NCI-H146 treated with DMSO at 0.1 percent for 48 hours (cell line): Measurements from ENCODE around the gene UTS2R.

ENCODE experiments used
- DNase-seq: peaks from one replicate; lab custom pipeline; 2025; ENCODE audit not compliant: unreplicated experiment; lab: John Stamatoyannopoulos, UW

The UTS2R gene

GRCh38 chr17:82388223-82388921, 16.8 kb downstream of the UTS2R start:
- no peak for DNase-seq

DNA sequence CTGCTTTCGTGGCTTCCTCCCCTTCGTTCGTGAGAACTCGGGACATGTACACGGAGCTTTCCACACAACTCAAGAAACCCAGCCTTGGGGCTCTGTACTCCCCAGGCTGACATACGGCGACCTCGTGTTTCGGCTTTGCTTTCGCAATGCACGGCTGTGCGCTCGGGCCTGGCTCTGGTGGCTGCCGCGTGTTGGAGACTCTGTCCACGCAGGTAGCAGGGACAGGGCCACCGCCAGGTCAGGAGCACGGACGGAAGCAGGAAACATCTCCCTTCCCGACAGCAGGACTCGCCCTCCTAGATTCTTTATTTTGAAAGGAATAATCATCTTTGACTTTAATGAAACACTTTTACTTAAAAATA, 17.3 kb downstream of the UTS2R start:
- no peak for DNase-seq

- no peak for DNase-seq
Observed at GRCh38 chr17:82389379-82389778, 17.8 kb downstream of the UTS2R start.

GRCh38 chr17:82390015-82390859, 18.7 kb downstream of the UTS2R start:
- DNase-seq: no peak

- DNase-seq: no peak
Observed at GRCh38 chr17:82390860-82391435, 19.4 kb downstream of the UTS2R start.

DNA sequence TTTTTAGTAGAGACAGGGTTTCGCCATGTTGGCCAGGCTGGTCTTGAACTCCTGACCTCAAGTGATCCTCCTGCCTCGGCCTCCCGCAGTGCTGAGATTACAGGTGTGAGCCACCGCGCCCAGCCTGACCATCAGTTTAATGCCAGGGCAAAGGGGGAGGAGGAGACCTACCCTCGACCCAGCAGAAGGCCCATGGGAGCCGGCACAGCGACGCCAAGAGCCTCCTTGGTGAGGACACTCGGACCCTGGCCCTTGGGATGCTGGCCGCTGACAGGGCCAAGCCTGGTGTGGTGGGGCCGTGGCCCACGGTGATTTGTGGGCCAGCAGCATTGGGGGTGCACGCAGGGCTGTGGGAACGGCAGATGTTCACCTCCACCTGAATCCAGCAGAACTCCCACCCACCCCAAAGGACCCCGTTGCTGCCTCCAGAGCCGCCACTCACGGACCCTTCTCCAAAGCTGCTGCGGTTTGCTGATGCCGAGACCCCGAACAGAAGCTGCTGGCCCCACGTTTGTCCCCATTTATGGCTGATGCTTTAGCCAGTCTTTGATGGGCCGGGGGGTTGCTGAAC, 20.0 kb downstream of the UTS2R start:
- DNase-seq: no peak

- DNase-seq: no peak
Observed at GRCh38 chr17:82392209-82392920, 20.8 kb downstream of the UTS2R start.

GRCh38 chr17:82392941-82393340, 21.4 kb downstream of the UTS2R start:
- no peak for DNase-seq

DNA sequence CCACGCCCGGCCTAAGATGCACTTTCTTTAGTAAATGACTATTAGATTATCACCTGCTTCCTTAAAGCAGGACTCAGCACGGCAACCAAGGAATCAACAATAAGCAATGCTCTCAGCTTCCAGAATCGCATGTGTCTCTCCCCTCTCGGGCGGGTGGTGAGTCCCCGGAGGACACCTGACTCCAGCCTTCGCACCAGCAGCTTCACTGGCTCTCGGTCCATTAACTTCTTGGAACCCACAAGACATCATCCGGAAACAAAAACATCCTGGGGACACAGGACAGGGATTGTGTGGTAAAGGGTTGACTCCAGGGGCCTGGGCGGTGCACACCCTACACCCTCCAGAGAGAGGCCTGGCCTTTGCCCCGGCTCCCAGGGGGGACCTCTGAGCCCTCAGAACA, 22.7 kb downstream of the UTS2R start:
- no peak for DNase-seq

DNA sequence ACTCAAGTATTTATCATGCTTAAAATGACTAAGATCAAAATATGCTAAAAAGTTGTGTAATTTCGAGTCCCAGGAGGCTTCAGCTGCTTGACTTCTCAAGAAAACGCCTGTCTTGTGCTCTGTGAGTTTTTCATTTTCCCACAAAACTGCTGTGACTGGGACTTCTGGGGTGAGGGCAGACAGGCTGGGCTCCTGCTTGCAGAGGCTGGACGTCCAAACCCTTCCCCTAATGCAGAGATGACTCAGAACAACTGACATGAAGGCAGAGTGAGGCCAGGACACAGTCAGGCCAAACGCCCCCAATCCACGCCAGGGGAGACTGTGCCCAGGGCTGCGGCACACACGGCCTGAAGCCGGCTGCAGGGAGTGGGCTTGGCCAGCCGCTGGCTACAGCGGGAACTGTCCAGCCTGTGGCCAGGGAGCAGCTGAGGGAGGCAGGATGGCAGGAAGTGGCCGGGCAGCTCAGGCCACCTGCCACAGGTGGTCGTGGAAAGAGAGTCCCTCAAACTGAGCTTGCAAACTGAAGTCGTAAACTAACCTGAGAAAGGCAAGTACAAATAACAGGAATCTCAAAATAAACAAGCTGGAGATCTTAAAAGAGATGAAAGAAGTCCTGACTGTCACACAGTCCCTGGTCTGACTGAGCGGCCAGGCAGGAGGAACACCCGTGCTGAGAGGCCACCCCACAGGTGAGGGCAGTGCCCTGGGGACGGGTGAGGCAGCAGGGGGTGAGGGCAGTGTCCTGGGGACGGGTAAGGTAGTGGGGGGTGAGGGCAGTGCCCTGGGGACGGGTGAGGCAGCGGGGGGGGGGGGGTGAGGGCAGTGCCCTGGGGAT, 25.3 kb downstream of the UTS2R start:
- DNase-seq: no peak

- no peak for DNase-seq
Observed at GRCh38 chr17:82397449-82398335, 26.1 kb downstream of the UTS2R start.

- no peak for DNase-seq
Observed at GRCh38 chr17:82399041-82399441, 27.5 kb downstream of the UTS2R start.

GRCh38 chr17:82399601-82400101, 28.1 kb downstream of the UTS2R start:
- no peak for DNase-seq

DNA sequence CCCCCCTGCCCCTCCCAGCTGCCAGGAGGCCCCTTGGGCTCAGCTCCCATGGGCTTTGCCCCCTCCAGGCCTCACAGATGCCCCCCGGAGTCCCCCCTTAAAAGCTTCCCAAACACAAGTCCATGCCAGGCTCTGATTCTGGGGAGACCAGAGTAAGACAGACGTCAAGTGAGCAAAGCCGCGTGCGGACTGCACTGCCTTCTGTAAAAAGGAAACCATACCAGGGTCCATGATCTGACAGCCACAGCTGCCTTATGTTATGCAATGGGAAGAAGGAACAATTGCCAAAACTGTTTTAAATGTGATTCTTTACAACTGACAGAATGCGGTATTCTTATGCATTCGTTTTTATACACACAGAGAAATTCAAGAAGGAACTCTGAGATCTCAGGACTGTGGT, 28.6 kb downstream of the UTS2R start:
- no peak for DNase-seq

- DNase-seq: no peak
Observed at GRCh38 chr17:82400830-82401229, 29.3 kb downstream of the UTS2R start.

DNA sequence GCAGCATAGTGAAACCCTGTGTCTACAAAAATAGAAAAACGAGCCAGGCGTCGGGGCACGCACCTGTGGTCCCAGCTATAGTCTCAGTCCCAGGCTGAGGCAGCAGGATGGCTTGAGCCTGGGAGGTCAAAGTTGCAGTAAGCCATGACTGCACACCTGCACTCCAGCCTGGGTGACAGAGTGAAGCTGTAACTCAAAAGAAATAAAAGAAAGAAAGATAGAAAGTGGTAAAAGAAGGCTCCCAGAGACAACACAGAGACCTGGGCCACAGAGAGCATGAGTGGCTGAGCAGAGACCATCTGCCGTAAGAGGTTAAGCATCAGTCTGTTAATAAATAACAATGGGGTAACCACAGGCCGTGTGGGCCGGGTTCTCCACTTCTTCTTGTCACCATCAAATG, 31.3 kb downstream of the UTS2R start:
- no peak for DNase-seq

- DNase-seq: no peak
Observed at GRCh38 chr17:82403662-82404660, 32.4 kb downstream of the UTS2R start.

- DNase-seq: no peak
Observed at GRCh38 chr17:82405051-82405450, 33.5 kb downstream of the UTS2R start.
